HS-5 (cell line): Measurements from ENCODE around the gene SAT1.
A peak's percentile ranks its signal among the peaks of the same experiment; 100 is the strongest.
"Not testable (repeated sequence)": the region's sequence is repeated elsewhere in the genome, so short reads cannot be mapped to it uniquely, and the experiment has no call there.

ENCODE experiments used
- DNase-seq: peaks from one replicate; pipeline ENCODE4 v3.0.0-alpha.2; 2012; ENCODE audit warnings: low read depth

Gene SAT1

GRCh38 chrX:23782863-23783588 is at the start of gene SAT1:
Gene SAT1 (plus strand): TSS chrX:23783173. CDS start chrX:23783352, 179 bp downstream.
- DNase-seq = peak; percentile 67

GRCh38 chrX:23736030-23736429 is 46.9 kb upstream of the SAT1 start:
- DNase-seq = no peak

GRCh38 chrX:23737413-23737812 is 45.6 kb upstream of the SAT1 start:
- DNase-seq = no peak

- peak; percentile 54 for DNase-seq
Measured at GRCh38 chrX:23742174-23742696, 40.7 kb upstream of the SAT1 start.

- DNase-seq = peak; percentile 76
Measured at GRCh38 chrX:23742697-23743622, 40.0 kb upstream of the SAT1 start, which contains the start of gene ACOT9. Gene ACOT9 (minus strand): TSS chrX:23743276. CDS start chrX:23743144, 132 bp downstream.

- not testable (repeated sequence) for DNase-seq
Measured at GRCh38 chrX:23743623-23743971, 39.4 kb upstream of the SAT1 start.

GRCh38 chrX:23745786-23746185 is 37.2 kb upstream of the SAT1 start:
- DNase-seq = no peak

- DNase-seq = no peak
Measured at GRCh38 chrX:23749129-23749528, 33.8 kb upstream of the SAT1 start.

- no peak for DNase-seq
Measured at GRCh38 chrX:23749576-23749975, 33.4 kb upstream of the SAT1 start.

GRCh38 chrX:23752740-23753415 is 30.1 kb upstream of the SAT1 start:
- DNase-seq = no peak

GRCh38 chrX:23754664-23755063 is 28.3 kb upstream of the SAT1 start:
- no peak for DNase-seq

GRCh38 chrX:23756165-23756564 is 26.8 kb upstream of the SAT1 start:
- DNase-seq = no peak

- DNase-seq = no peak
Measured at GRCh38 chrX:23759821-23760220, 23.2 kb upstream of the SAT1 start.

GRCh38 chrX:23764188-23764984 is 18.6 kb upstream of the SAT1 start:
- DNase-seq = no peak

GRCh38 chrX:23765449-23765848 is 17.5 kb upstream of the SAT1 start:
- DNase-seq = peak; percentile 44

- no peak for DNase-seq
Measured at GRCh38 chrX:23765868-23766267, 17.1 kb upstream of the SAT1 start.

- no peak for DNase-seq
Measured at GRCh38 chrX:23766650-23767551, 16.1 kb upstream of the SAT1 start.

GRCh38 chrX:23770142-23770541 is 12.8 kb upstream of the SAT1 start:
- DNase-seq = no peak

- DNase-seq = not testable (repeated sequence)
Measured at GRCh38 chrX:23771086-23771485, 11.9 kb upstream of the SAT1 start.

- no peak for DNase-seq
Measured at GRCh38 chrX:23773601-23774175, 9.3 kb upstream of the SAT1 start.
